Measurements from ENCODE around the gene PARG.
A peak's percentile ranks its signal among the peaks of the same experiment; 100 is the strongest.
"Not testable (repeated sequence)": the region's sequence is repeated elsewhere in the genome, so short reads cannot be mapped to it uniquely, and the experiment has no call there.

The PARG gene

GRCh38 chr10:49827297-49827696 is 114.5 kb downstream of the PARG start:
- DNase-seq (ENCODE audit: low read depth), result no peak

- no peak for DNase-seq (ENCODE audit: low read depth)
These were observed 122.4 kb downstream of the PARG start for GRCh38 chr10:49819234-49819958.

- no peak for DNase-seq (ENCODE audit: low read depth)
These were observed 124.0 kb downstream of the PARG start for GRCh38 chr10:49817845-49818244.

- no peak for DNase-seq (ENCODE audit: low read depth)
These were observed 137.8 kb downstream of the PARG start for GRCh38 chr10:49803988-49804387.

GRCh38 chr10:49798275-49798674 is 143.6 kb downstream of the PARG start:
- no peak for DNase-seq (ENCODE audit: low read depth)

- no peak for DNase-seq (ENCODE audit: low read depth)
These were observed 150.7 kb downstream of the PARG start for GRCh38 chr10:49791100-49791499.

GRCh38 chr10:49784681-49785080 is 157.1 kb downstream of the PARG start:
- no peak for DNase-seq (ENCODE audit: low read depth)

- no peak for DNase-seq (ENCODE audit: low read depth)
These were observed 158.2 kb downstream of the PARG start for GRCh38 chr10:49783645-49784044.

- peak; percentile 27 for DNase-seq (ENCODE audit: low read depth)
These were observed 160.6 kb downstream of the PARG start for GRCh38 chr10:49781247-49781646.

GRCh38 chr10:49778197-49778596 is 163.6 kb downstream of the PARG start:
- DNase-seq (ENCODE audit: low read depth), result no peak

GRCh38 chr10:49776851-49777250 is 165.0 kb downstream of the PARG start:
- no peak for DNase-seq (ENCODE audit: low read depth)

GRCh38 chr10:49775014-49775413 is 166.8 kb downstream of the PARG start:
- DNase-seq (ENCODE audit: low read depth), result no peak

- DNase-seq (ENCODE audit: low read depth), result not testable (repeated sequence)
These were observed 168.9 kb downstream of the PARG start for GRCh38 chr10:49772944-49773343.

GRCh38 chr10:49771046-49771445 is 170.8 kb downstream of the PARG start:
- not testable (repeated sequence) for DNase-seq (ENCODE audit: low read depth)

- DNase-seq (ENCODE audit: low read depth), result no peak
These were observed 172.1 kb downstream of the PARG start for GRCh38 chr10:49769692-49770091.

- DNase-seq (ENCODE audit: low read depth), result no peak
These were observed 173.1 kb downstream of the PARG start for GRCh38 chr10:49768731-49769130.

GRCh38 chr10:49768329-49768728 is 173.5 kb downstream of the PARG start:
- DNase-seq (ENCODE audit: low read depth), result no peak
